OCI-LY1 (cell line): ENCODE measurements around the gene KAT6B.

Experiments used
- H2AFZ ChIP-seq: fragments of 200-600 bp; sonication (generic), shearing (Covaris generic); 2 replicates; pipeline ENCODE4 v1.6.0; 2014; ENCODE audit warnings: antibody characterized with exemption, mild to moderate bottlenecking, low read length
- H3F3A ChIP-seq: fragments of 200-600 bp; sonication (generic), shearing (Covaris generic); 2 replicates; pipeline ENCODE4 v1.6.0; 2014; ENCODE audit warnings: mild to moderate bottlenecking, antibody characterized with exemption, low read length, moderate library complexity; ENCODE audit not compliant: insufficient read depth
- H3K27ac ChIP-seq: fragments of 200-600 bp; sonication (generic); 2 replicates; pipeline ENCODE4 v1.5.1; 2014; ENCODE audit warnings: low read length, mixed run types, mild to moderate bottlenecking, low read depth; ENCODE audit not compliant: poor library complexity, severe bottlenecking
- H3K27me3 ChIP-seq: fragments of 200-600 bp; sonication (generic); 2 replicates; pipeline ENCODE4 v1.6.0; 2014; ENCODE audit warnings: antibody characterized with exemption, mild to moderate bottlenecking, low read length, moderate library complexity; ENCODE audit not compliant: insufficient read depth
- H3K36me3 ChIP-seq: fragments of 200-600 bp; sonication (generic); 2 replicates; pipeline ENCODE4 v1.6.1; 2014; ENCODE audit warnings: mild to moderate bottlenecking, antibody characterized with exemption, low read length, moderate library complexity, mixed read lengths; ENCODE audit not compliant: insufficient read depth
- H3K4me1 ChIP-seq: fragments of 200-600 bp; sonication (generic); 2 replicates; pipeline ENCODE4 v1.5.1; 2014; ENCODE audit warnings: mild to moderate bottlenecking, low read length, moderate library complexity; ENCODE audit not compliant: insufficient read depth, severe bottlenecking
- H3K4me2 ChIP-seq: fragments of 200-600 bp; sonication (generic), shearing (Covaris generic); 2 replicates; pipeline ENCODE4 v1.6.1; 2014; ENCODE audit warnings: low read length
- H3K4me3 ChIP-seq: fragments of 200-600 bp; sonication (generic); 2 replicates; pipeline ENCODE4 v1.5.1; 2014; ENCODE audit warnings: low read length, low read depth, mild to moderate bottlenecking, mixed read lengths; ENCODE audit not compliant: poor library complexity, severe bottlenecking
- H3K79me2 ChIP-seq: fragments of 200-600 bp; shearing (Covaris generic); 2 replicates; pipeline ENCODE4 v1.6.1; 2016; ENCODE audit warnings: mixed run types, low read length, mixed read lengths; ENCODE audit not compliant: insufficient read depth
- H3K9ac ChIP-seq: fragments of 200-600 bp; sonication (generic), shearing (Covaris generic); 2 replicates; pipeline ENCODE4 v1.6.1; 2014; ENCODE audit warnings: mild to moderate bottlenecking, low read length, mixed read lengths
- H3K9me2 ChIP-seq: fragments of 200-600 bp; sonication (generic), shearing (Covaris generic); 2 replicates; pipeline ENCODE4 v1.6.1; 2014; ENCODE audit warnings: low read depth, mild to moderate bottlenecking, low read length, mixed read lengths
- H3K9me3 ChIP-seq: fragments of 200-600 bp; shearing (Covaris generic); 2 replicates; pipeline ENCODE4 v1.6.1; 2014; ENCODE audit warnings: low read length, mixed read lengths
- H4K20me1 ChIP-seq: fragments of 200-600 bp; sonication (generic), shearing (Covaris generic); 2 replicates; pipeline ENCODE4 v1.6.0; 2016; ENCODE audit warnings: mild to moderate bottlenecking, low read length; ENCODE audit not compliant: insufficient read depth
- CTCF ChIP-seq: fragments of 200-600 bp; sonication (generic), shearing (Covaris generic); IDR thresholded peaks from 2 replicates; pipeline ENCODE4 v1.5.1; 2017; ENCODE audit warnings: mild to moderate bottlenecking, antibody characterized with exemption, low read length, moderate library complexity, mixed read lengths
- EZH2 ChIP-seq: fragments of 200-600 bp; sonication (generic), shearing (Covaris generic); IDR thresholded peaks from 2 replicates; pipeline ENCODE4 v1.8.0; 2017; ENCODE audit warnings: borderline replicate concordance, mixed run types, mild to moderate bottlenecking, antibody characterized with exemption, low read length, moderate library complexity, mixed read lengths

KAT6B gene

DNA sequence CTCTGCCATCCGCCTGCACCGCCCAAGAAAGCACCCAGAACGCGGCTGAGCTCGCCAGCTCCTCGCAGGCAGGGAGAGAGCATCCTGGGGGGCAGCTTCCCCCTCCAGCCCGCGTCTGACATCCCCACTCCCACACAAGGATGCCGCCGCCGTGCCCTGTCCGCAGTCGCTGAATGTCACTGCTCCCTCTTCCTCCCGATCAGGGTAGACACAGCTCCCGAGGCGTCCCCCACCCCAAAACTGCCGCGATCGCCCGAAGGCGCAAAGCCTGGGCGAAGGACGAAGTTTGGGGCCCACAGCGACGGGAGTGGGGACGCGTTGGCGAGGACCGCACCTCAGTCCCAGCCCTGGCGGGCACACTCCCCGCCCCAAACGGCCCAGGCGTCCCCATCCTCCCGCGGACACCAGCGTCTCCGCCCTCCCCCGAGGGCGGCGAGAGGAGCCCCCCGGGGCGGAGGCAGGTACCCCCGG is 1.5 kb upstream of the KAT6B start:
- Histone ChIP-seq H2AFZ (no peak overlapping the region), H3K9ac (peak overlapping the region; percentile 89), H4K20me1 (no peaks in the 10 kb centered on the region), H3K9me2 (no peaks in the 10 kb centered on the region), H3K4me3 (peak overlapping the region; percentile 79), H3K36me3 (peaks cover under 1% of the 10 kb centered on the region; the same call in 1 of the 2 replicates), H3K79me2 (peaks cover 26% of the 10 kb centered on the region), H3K9me3 (no peaks in the 10 kb centered on the region), H3K27me3 (no peaks in the 10 kb centered on the region), H3F3A (0 out of 2 replicates have a peak, but pooled peaks cover 6% of the 10 kb centered on the region), H3K4me2 (peak overlapping the region; percentile 90), H3K4me1 (peaks cover 36% of the 10 kb centered on the region), H3K27ac (peak overlapping the region; percentile 77)
- no peak for TF ChIP-seq CTCF
- no peak for TF ChIP-seq EZH2

GRCh38 chr10:74825371-74826141 is 844 bp upstream of the KAT6B start:
- no peaks in the 10 kb centered on the region for H4K20me1 ChIP-seq
- peaks cover 32% of the 10 kb centered on the region for H3K79me2 ChIP-seq
- no peaks in the 10 kb centered on the region for H3K27me3 ChIP-seq
- no peak for TF ChIP-seq EZH2
- no peak for TF ChIP-seq CTCF
- H3K9ac ChIP-seq, result peak overlapping the region; percentile 89
- H3K36me3 ChIP-seq, result peaks cover 5% of the 10 kb centered on the region
- H3K9me3 ChIP-seq, result no peaks in the 10 kb centered on the region
- H2AFZ ChIP-seq, result no peak overlapping the region
- H3K4me1 ChIP-seq, result peaks cover 36% of the 10 kb centered on the region
- H3K9me2 ChIP-seq, result no peaks in the 10 kb centered on the region
- 0 out of 2 replicates have a peak, but pooled peaks cover 6% of the 10 kb centered on the region for H3F3A ChIP-seq
- H3K27ac ChIP-seq, result peak overlapping the region; percentile 68
- peak overlapping the region; percentile 79 for H3K4me3 ChIP-seq
- peak overlapping the region; percentile 90 for H3K4me2 ChIP-seq

- no peaks in the 10 kb centered on the region for H3K9me3 ChIP-seq
- H3K9me2 ChIP-seq, result no peaks in the 10 kb centered on the region
- H2AFZ ChIP-seq, result no peak overlapping the region
- H3F3A ChIP-seq, result 0 out of 2 replicates have a peak, but pooled peaks cover 6% of the 10 kb centered on the region
- TF ChIP-seq EZH2 (no peak), CTCF (no peak)
- peak overlapping the region; percentile 61 for H3K27ac ChIP-seq
- H4K20me1 ChIP-seq, result no peaks in the 10 kb centered on the region
- peak overlapping the region; percentile 99 for H3K4me2 ChIP-seq
- peaks cover 43% of the 10 kb centered on the region for H3K4me1 ChIP-seq
- H3K4me3 ChIP-seq, result peak overlapping the region; percentile 79
- peaks cover 5% of the 10 kb centered on the region for H3K36me3 ChIP-seq
- H3K9ac ChIP-seq, result peak overlapping the region; percentile 78
- no peaks in the 10 kb centered on the region for H3K27me3 ChIP-seq
- H3K79me2 ChIP-seq, result peaks cover 44% of the 10 kb centered on the region
These were observed 643 bp downstream of the KAT6B start for GRCh38 chr10:74827045-74827441.
